ENCODE measurements around the gene TIMM10.

Gene TIMM10

DNA sequence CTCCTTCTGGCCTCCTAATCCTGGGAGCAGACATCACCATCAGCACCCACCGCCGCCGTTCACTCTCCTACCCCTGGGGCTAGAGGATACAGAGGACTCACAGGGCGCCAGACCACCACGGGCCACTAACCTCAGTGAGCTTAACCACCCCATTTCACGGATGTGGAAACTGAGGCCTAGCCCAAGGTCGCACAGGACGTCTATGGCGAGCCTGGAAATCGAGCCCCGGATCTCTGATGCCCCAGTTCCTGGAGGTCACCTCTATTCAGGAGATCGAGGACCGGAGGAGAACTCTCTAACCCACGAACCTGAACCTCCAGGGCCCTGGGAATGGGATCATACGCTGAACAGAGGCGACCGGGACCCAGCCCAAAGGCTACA is 349 bp downstream of the TIMM10 start:
- no peak for TF ChIP-seq JUND (IDR thresholded peaks at IDR 0.05; ENCODE audit: low read depth)
- no peak for DNase-seq (ENCODE audit: low read depth in 1 of 2, low spot score in 1 of 2)
- in situ Hi-C loops (cut with HindIII; ENCODE audit: low pct_unique_long_range_greater_than_20kb, low sequenced_read_pairs): no loop called here

DNA sequence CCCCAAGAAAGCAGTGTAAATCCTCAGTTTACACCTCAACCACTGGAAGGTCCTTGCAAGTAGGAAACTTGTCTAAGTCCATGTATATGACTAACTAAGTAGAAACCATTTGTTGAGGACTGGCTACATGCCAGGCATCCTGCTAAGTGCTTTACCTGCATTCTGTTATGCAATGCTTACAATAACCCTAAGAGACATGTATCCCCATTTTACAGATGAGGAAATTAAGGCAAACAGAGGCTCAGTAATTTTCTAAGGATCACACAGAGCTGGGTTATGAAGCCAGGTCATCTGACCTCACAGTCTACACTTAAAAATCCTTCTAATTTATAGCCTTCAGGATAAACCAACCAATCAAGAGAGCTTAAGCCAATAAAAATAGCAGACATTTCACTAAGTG is 1.5 kb downstream of the TIMM10 start:
- no peak for DNase-seq (ENCODE audit: low read depth in 1 of 2, low spot score in 1 of 2)
- in situ Hi-C loops (cut with HindIII; ENCODE audit: low pct_unique_long_range_greater_than_20kb, low sequenced_read_pairs): no loop called here
- TF ChIP-seq JUND (IDR thresholded peaks at IDR 0.05; ENCODE audit: low read depth): no peak

DNA sequence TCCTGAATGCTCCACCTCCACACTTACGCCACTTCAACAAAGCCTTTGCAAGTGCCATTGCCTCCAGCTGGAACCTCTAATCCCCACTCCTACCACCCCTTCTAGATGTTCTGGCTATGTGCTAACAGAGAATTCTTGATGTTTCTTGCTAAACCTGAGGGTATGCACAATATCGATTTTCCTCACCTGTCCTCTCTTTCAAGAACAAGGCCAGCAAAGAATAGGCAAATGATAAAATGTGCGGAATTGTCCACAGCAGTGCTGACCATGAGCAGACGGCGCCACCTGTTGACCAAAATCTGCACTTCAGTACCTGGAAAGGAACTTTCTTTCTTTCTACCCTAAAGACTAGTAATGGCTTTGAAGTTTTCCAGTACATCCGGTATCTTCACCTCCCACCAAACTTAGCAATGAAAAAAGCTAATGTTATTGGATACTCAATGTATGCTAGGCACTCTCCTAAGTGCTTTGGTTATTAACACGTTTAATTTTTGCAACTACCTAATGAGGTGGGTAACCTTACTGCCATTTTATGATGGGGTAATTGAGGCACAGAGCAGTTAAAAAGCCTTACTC is 3.4 kb downstream of the TIMM10 start:
- peak in 1 of 2 experiments; percentile 80 for DNase-seq (ENCODE audit: low read depth in 1 of 2, low spot score in 1 of 2)
- in situ Hi-C loops (cut with HindIII; ENCODE audit: low pct_unique_long_range_greater_than_20kb, low sequenced_read_pairs): no loop called here
- no peak for TF ChIP-seq JUND (IDR thresholded peaks at IDR 0.05; ENCODE audit: low read depth)

DNA sequence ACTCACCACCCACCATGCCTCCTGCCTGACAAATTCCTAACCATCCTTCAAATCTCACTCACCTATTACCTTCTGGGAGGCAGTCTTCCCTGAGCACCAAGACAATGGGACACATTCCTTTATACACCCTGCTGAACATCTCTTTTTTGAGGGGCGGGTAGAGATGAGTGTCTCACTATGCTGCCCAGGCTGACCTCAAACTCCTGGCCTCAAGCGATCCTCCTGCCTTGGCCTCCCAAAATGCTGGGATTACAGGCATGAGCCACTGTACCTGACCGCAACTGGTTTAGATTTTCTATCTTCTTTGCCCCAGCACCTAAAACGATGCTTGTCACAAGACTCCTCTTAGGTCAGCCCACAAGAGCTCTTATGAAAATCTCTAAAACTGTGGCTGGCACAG is 7.1 kb downstream of the TIMM10 start:
- in situ Hi-C loops (cut with HindIII; ENCODE audit: low pct_unique_long_range_greater_than_20kb, low sequenced_read_pairs): no loop called here
- no peak for TF ChIP-seq JUND (IDR thresholded peaks at IDR 0.05; ENCODE audit: low read depth)
- DNase-seq (ENCODE audit: low read depth in 1 of 2, low spot score in 1 of 2): no peak

DNA sequence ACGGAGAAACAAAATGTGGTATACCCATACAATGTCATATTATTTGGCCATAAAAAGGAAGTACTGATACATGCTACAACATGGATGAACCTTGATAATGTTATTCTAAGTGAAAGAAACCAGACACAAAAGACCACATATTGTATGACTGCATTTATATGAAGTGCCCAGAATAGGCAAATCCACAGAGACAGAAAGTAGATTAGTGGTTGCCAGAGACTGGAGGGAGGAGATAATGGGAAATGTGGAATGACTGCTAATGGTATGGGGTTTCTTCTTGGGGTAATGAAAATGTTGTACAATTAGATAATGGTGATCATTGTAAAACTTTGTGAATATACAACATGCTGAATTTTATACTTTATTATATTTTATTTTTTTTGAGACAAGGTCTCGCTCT is 9.4 kb downstream of the TIMM10 start:
- in situ Hi-C loops (cut with HindIII; ENCODE audit: low pct_unique_long_range_greater_than_20kb, low sequenced_read_pairs): no loop called here
- DNase-seq (ENCODE audit: low read depth in 1 of 2, low spot score in 1 of 2): no peak

GRCh38 chr11:57516061-57516443 is 14.5 kb downstream of the TIMM10 start:
- in situ Hi-C loops (cut with HindIII; ENCODE audit: low pct_unique_long_range_greater_than_20kb, low sequenced_read_pairs): no loop called here
- no peak for DNase-seq (ENCODE audit: low read depth in 1 of 2, low spot score in 1 of 2)
- no peak for TF ChIP-seq JUND (IDR thresholded peaks at IDR 0.05; ENCODE audit: low read depth)

More for the DNA sequence above, 9.4 kb downstream of the TIMM10 start:
- no peak for TF ChIP-seq JUND (IDR thresholded peaks at IDR 0.05; ENCODE audit: low read depth)

DNA sequence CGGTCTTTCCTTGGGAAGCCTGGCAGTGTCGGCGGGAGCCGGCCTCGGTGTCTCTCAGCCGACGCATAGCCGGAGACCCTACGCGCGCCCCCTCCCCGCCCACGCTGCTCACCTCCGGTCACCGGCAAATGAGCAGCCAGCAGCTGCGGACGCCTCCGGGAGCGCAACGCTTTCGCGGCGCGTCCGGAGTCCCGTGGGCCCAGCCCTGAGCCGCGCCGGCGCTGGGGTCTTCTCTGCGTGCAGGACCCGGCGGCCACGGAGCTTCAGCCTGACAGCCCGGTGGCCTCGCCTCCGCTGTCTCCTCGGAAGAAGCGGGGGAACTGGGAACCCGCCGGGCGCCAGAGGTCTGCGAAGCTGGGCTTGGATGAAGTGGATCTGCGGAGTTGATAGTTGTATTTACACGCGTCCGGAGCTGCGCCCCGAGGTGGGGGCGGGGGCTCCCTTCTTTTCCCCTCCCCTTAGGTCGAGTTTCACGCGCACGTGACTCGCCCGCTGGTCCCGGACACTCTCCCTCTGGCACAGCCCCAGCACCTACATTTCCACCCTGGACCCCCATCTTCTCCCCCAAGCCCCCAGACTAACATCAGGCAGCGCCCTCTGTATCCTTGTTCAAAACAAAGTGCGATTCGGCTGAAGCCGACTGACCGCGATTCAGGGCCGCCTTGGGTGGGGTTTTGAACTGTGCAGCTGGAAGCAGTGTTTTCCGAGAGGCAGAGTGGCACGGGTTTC is 15.1 kb downstream of the TIMM10 start, which contains the start of gene SLC43A1:
TSS of gene SLC43A1 (minus strand) at position 371 of the 729 bp plus-strand sequence. CDS start 1,591 bp downstream, outside the sequence.
- peak; percentile 40 to 73 for DNase-seq (ENCODE audit: low read depth in 1 of 2, low spot score in 1 of 2)
- no peak for TF ChIP-seq JUND (IDR thresholded peaks at IDR 0.05; ENCODE audit: low read depth)
- in situ Hi-C loops (cut with HindIII; ENCODE audit: low pct_unique_long_range_greater_than_20kb, low sequenced_read_pairs): no loop called here

DNA sequence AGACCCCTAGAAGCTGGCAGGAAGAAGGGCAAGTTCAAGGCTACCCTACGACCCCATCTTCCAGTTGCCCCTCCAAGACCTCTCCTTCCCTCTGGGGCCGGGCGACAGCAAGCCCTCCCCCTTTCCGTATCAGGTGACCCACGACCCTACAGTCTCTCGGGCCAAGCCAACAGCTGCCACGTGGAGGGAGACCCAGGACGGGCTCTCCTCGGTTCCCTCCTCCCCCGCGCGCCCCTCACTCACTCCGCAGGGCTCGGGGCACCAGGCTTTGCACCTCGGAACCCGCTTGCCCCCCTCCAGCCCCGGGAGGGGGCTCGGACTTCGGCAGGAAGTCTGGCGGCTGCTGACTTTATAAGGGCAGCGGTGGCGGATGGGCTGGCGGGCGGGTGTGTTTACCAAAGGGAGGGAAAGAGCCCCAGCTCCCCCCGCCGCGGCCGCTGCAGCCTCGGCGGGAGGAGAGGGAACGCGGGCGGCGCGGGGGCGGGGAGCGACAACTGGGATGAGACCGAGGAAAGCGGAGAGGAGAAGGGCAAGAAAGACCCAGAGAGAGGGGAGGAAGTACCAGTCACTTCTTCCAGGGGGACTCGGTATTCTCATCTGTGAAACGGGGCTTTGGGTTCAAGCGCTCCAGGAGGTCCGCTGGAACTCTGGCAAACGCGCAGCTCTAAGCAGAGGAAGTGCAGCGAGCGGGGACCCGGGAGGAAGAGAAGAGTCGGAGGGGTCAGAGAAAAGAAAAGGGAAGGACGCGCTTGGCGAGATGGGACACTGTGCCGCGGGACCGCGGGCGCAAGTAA is 15.8 kb downstream of the TIMM10 start:
- in situ Hi-C loops (cut with HindIII; ENCODE audit: low pct_unique_long_range_greater_than_20kb, low sequenced_read_pairs): no loop called here
- TF ChIP-seq JUND (IDR thresholded peaks at IDR 0.05; ENCODE audit: low read depth): no peak
- no peak for DNase-seq (ENCODE audit: low read depth in 1 of 2, low spot score in 1 of 2)

GRCh38 chr11:57513911-57514537 is 16.5 kb downstream of the TIMM10 start:
- in situ Hi-C loops (cut with HindIII; ENCODE audit: low pct_unique_long_range_greater_than_20kb, low sequenced_read_pairs): no loop called here
- no peak for DNase-seq (ENCODE audit: low read depth in 1 of 2, low spot score in 1 of 2)
- TF ChIP-seq JUND (IDR thresholded peaks at IDR 0.05; ENCODE audit: low read depth): no peak

- in situ Hi-C loops (cut with HindIII; ENCODE audit: low pct_unique_long_range_greater_than_20kb, low sequenced_read_pairs): no loop called here
- no peak for DNase-seq (ENCODE audit: low read depth in 1 of 2, low spot score in 1 of 2)
- no peak for TF ChIP-seq JUND (IDR thresholded peaks at IDR 0.05; ENCODE audit: low read depth)
Measured at GRCh38 chr11:57513452-57513795, 17.1 kb downstream of the TIMM10 start.

- in situ Hi-C loops (cut with HindIII; ENCODE audit: low pct_unique_long_range_greater_than_20kb, low sequenced_read_pairs): no loop called here
- TF ChIP-seq JUND (IDR thresholded peaks at IDR 0.05; ENCODE audit: low read depth): no peak
- DNase-seq (ENCODE audit: low read depth in 1 of 2, low spot score in 1 of 2): no peak
Measured at GRCh38 chr11:57512646-57513451, 17.7 kb downstream of the TIMM10 start.
